ENCODE results near the gene TTC36. TPM values are rescaled to one million over a fixed set of nuclear protein-coding genes. Genes with fewer than 3 reads are reported as not detected.
"Not testable (repeated sequence)": the region's sequence is repeated elsewhere in the genome, so short reads cannot be mapped to it uniquely, and the experiment has no call there.

The TTC36 gene
- total RNA-seq (2014; rRNA removed) (2.7 and 6.2 TPM in 2 replicates), Bru-seq, nascent RNA (percentile 58 among the genes with signal in this experiment), BruChase-seq, experiment 1, labeled RNA remaining after a 6-hour chase (percentile 48 among the genes with signal in this experiment), BruChase-seq, experiment 2, labeled RNA remaining after a 2-hour chase (percentile 59 among the genes with signal in this experiment)
- long read RNA-seq, partial matches to known transcripts, result 0 of 2 reads
- long read RNA-seq, other reads (novel, unspliced or antisense), result 2 of 2 reads

GRCh38 chr11:118527109-118527508, at the start of gene TTC36:
Gene TTC36, plus strand, starts transcription at chr11:118527474. Its CDS starts 21 bp downstream, at chr11:118527495.
- DNase-seq (no peak), ATAC-seq (no peak)
- TF ChIP-seq CTCF (conservative IDR thresholded peaks at IDR 0.05; ENCODE audit: low read depth, low read length) (no peak), EZH2phosphoT487 (IDR thresholded peaks at IDR 0.05; ENCODE audit: borderline replicate concordance, low read length) (no peak), EZH2 (IDR thresholded peaks at IDR 0.05; ENCODE audit: low read length, unreplicated experiment) (no peak)
- no peaks in the 10 kb centered on the region for H3K9me3 ChIP-seq (ENCODE audit: low read length)
- ChIA-PET CTCF (no interaction called here), POLR2A (ENCODE audit: unreplicated experiment) (no interaction called here)
- H3K27ac ChIP-seq (ENCODE audit: low read length), result no peak within 1 kb of the TSS
- peaks cover 10% of the 10 kb centered on the region for H3K36me3 ChIP-seq (ENCODE audit: low read depth, low read length)
- peaks cover 20% of the 10 kb centered on the region; the same call in 1 of the 2 replicates for H3K79me2 ChIP-seq (ENCODE audit: low read length)
- intact Hi-C loops (cut with micrococcal nuclease), result no loop called here
- H3K4me1 ChIP-seq (ENCODE audit: insufficient read depth, low read length), result peaks cover 17% of the 10 kb centered on the region
- H3K4me2 ChIP-seq (ENCODE audit: low read length), result no peak within 1 kb of the TSS
- no peak within 1 kb of the TSS for H3K9ac ChIP-seq (ENCODE audit: low read length)
- no peaks in the 10 kb centered on the region for H4K20me1 ChIP-seq (ENCODE audit: low read length)
- no TSS peak for BruUV-seq (replicated peaks)
- no peak within 1 kb of the TSS for H3K4me3 ChIP-seq (ENCODE audit: low read length)
- no peaks in the 10 kb centered on the region for H3K9me2 ChIP-seq (replicated peaks; ENCODE audit: low read length)
- no peak within 1 kb of the TSS for H2AFZ ChIP-seq (ENCODE audit: low read length)
- H3F3A ChIP-seq (ENCODE audit: low read length, unreplicated experiment), result no peaks in the 10 kb centered on the region
- no peaks in the 10 kb centered on the region for H3K27me3 ChIP-seq (ENCODE audit: low read length)

- H3K4me2 ChIP-seq (ENCODE audit: low read length); H3K27me3 ChIP-seq (ENCODE audit: low read length); H4K20me1 ChIP-seq (ENCODE audit: low read length); H3F3A ChIP-seq (ENCODE audit: low read length, unreplicated experiment); H3K9me2 ChIP-seq (replicated peaks; ENCODE audit: low read length); H2AFZ ChIP-seq (ENCODE audit: low read length); H3K27ac ChIP-seq (ENCODE audit: low read length); CTCF ChIA-PET; POLR2A ChIA-PET (ENCODE audit: unreplicated experiment); H3K4me3 ChIP-seq (ENCODE audit: low read length); H3K4me1 ChIP-seq (ENCODE audit: insufficient read depth, low read length); H3K79me2 ChIP-seq (ENCODE audit: low read length); BruUV-seq (replicated peaks); intact Hi-C loops (cut with micrococcal nuclease); DNase-seq; ATAC-seq; H3K9me3 ChIP-seq (ENCODE audit: low read length); H3K9ac ChIP-seq (ENCODE audit: low read length): not testable (repeated sequence)
- peaks cover 57% of the 10 kb centered on the region for H3K36me3 ChIP-seq (ENCODE audit: low read depth, low read length)
These were observed 46.0 kb upstream of the TTC36 start for GRCh38 chr11:118481238-118481637.

GRCh38 chr11:118484405-118484804, 42.9 kb upstream of the TTC36 start:
- no peaks in the 10 kb centered on the region for H3K9me2 ChIP-seq (replicated peaks; ENCODE audit: low read length)
- ChIA-PET CTCF (no interaction called here), POLR2A (ENCODE audit: unreplicated experiment) (no interaction called here)
- peaks cover 49% of the 10 kb centered on the region for H3K36me3 ChIP-seq (ENCODE audit: low read depth, low read length)
- H3K4me3 ChIP-seq (ENCODE audit: low read length), result no peak overlapping the region
- no peaks in the 10 kb centered on the region for H3K79me2 ChIP-seq (ENCODE audit: low read length)
- H3K4me2 ChIP-seq (ENCODE audit: low read length), result no peak overlapping the region
- no peak overlapping the region for H3K27ac ChIP-seq (ENCODE audit: low read length)
- no peaks in the 10 kb centered on the region for H3F3A ChIP-seq (ENCODE audit: low read length, unreplicated experiment)
- H2AFZ ChIP-seq (ENCODE audit: low read length), result no peak overlapping the region
- BruUV-seq (replicated peaks), result no TSS peak
- H3K4me1 ChIP-seq (ENCODE audit: insufficient read depth, low read length), result no peaks in the 10 kb centered on the region
- TF ChIP-seq EZH2phosphoT487 (IDR thresholded peaks at IDR 0.05; ENCODE audit: borderline replicate concordance, low read length), result no peak
- TF ChIP-seq CTCF (conservative IDR thresholded peaks at IDR 0.05; ENCODE audit: low read depth, low read length), result no peak
- TF ChIP-seq EZH2 (IDR thresholded peaks at IDR 0.05; ENCODE audit: low read length, unreplicated experiment), result no peak
- H3K9ac ChIP-seq (ENCODE audit: low read length), result no peak overlapping the region
- no peak for DNase-seq
- no peaks in the 10 kb centered on the region for H4K20me1 ChIP-seq (ENCODE audit: low read length)
- ATAC-seq, result no peak
- no peaks in the 10 kb centered on the region for H3K9me3 ChIP-seq (ENCODE audit: low read length)
- no peaks in the 10 kb centered on the region for H3K27me3 ChIP-seq (ENCODE audit: low read length)
- intact Hi-C loops (cut with micrococcal nuclease), result no loop called here
